ENCODE data around the gene SIGMAR1.

SIGMAR1 gene

DNA sequence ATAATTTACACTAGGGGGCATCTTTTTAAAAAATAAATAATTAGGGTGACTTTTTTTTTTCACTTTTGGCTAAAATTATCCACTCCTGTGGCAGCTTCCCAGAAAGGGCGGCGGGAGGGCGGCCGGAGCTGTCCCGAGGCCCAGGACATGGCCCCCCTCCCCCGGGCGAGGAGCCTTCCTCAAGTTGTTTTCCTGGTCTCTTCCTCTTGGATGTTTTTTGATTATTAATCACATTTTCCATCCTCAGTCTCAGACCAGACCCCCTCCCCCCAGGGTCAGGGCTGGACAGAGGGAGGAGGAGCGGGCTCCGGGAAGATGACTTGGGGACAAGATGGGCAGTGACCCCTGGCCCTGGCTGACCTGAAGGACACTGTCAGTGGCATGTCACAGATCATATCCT lies 43.4 kb downstream of the SIGMAR1 start:
- TF ChIP-seq, protein P1, sequence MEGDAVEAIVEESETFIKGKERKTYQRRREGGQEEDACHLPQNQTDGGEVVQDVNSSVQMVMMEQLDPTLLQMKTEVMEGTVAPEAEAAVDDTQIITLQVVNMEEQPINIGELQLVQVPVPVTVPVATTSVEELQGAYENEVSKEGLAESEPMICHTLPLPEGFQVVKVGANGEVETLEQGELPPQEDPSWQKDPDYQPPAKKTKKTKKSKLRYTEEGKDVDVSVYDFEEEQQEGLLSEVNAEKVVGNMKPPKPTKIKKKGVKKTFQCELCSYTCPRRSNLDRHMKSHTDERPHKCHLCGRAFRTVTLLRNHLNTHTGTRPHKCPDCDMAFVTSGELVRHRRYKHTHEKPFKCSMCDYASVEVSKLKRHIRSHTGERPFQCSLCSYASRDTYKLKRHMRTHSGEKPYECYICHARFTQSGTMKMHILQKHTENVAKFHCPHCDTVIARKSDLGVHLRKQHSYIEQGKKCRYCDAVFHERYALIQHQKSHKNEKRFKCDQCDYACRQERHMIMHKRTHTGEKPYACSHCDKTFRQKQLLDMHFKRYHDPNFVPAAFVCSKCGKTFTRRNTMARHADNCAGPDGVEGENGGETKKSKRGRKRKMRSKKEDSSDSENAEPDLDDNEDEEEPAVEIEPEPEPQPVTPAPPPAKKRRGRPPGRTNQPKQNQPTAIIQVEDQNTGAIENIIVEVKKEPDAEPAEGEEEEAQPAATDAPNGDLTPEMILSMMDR (IDR thresholded peaks at IDR 0.05; ENCODE audit: extremely low read depth, insufficient read depth, missing control alignments), result no peak
- DNase-seq (ENCODE audit: low spot score), result no peak
- in situ Hi-C loops (cut with MboI; ENCODE audit: low pct_unique_long_range_greater_than_20kb, low sequenced_read_pairs, unreplicated experiment), result loop anchor here (25.0 kb wide), 1 partner anchor 157 kb away; no protein-coding TSS in a partner anchor

DNA sequence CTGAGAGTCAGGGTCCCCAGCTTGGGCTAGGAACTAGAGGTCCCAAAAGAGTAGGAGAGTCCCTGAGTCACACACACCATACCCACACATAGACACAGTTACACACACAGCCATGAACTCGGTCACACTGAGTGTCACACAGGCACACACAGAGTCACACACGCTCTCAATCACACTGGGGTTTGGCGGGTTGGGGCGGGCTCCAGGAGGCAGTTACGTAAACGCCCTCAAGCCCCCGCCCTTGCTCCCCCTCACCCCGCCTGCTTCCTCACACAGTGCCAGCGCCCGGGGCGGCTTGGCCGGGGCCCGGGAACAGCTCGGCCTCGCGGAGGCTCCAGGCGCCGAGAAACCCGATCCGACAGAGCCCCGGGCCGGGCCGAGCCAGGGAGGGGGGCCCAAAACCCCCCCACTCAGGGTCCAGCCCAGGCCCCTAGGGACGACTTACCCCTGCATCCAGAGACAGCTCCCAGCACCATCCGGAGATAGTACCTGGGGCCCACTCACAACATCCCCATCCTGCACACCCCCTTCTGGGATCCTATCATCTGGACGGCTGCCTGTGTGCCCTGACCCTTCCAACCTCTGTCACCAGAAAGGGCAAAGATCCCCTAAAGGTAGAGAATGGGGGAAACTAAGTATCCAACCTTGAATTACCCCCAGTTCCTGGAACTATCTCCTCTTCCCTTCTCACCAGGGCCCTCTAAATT lies 44.5 kb downstream of the SIGMAR1 start:
- no peak for DNase-seq (ENCODE audit: low spot score)
- in situ Hi-C loops (cut with MboI; ENCODE audit: low pct_unique_long_range_greater_than_20kb, low sequenced_read_pairs, unreplicated experiment), result loop anchor here (25.0 kb wide), 1 partner anchor 156 kb away; no protein-coding TSS in a partner anchor

DNA sequence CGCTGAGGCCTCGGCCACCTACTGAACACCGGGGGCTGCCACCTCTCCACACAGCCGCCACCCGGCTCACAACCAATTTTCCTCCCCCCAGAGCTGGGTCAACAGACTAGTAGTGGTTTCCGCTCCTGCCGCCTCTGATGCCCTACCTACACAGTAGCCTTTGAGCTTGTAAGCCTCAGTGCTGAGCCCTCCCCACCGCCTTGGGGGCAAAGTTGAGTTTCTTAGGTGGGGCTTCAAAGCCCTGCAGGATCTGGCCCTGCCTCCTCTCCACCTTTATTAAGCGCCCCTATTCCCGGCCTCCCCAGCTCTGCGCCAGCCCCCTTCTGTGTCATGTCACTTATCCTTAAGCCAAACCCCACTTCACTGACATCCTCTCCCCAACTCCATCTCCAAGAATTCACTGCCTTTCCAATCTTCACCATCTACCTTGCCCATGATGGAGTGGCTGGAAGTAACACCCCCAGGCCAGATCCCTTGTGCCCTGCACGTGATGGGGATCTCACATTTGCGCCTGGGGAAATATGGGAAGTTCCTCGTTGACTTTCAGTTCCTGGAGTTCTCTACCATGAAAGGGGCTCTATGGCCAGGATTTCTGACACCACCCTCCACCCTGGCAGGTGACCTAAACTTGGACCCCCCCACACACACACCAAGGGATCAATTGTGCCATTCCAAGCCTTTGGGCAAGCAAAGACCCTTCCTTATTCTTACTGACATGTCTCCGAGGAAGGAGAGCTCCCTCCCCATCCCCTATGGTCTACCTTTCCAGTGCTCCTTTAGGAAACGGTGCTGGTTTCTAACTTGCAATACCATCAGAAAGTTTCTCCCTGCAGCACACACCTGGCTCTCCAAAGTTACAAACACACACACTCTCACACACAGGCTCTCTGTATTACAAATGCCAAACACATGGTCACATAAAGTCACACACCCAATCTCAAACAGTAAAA lies 45.4 kb downstream of the SIGMAR1 start:
- in situ Hi-C loops (cut with MboI; ENCODE audit: low pct_unique_long_range_greater_than_20kb, low sequenced_read_pairs, unreplicated experiment), result loop anchor here (25.0 kb wide), 1 partner anchor 155 kb away; no protein-coding TSS in a partner anchor
- DNase-seq (ENCODE audit: low spot score), result no peak
- TF ChIP-seq, protein P1 (IDR thresholded peaks at IDR 0.05; ENCODE audit: extremely low read depth, insufficient read depth, missing control alignments), result no peak

More for the DNA sequence above, 44.5 kb downstream of the SIGMAR1 start:
- TF ChIP-seq, protein P1 (IDR thresholded peaks at IDR 0.05; ENCODE audit: extremely low read depth, insufficient read depth, missing control alignments), result no peak

DNA sequence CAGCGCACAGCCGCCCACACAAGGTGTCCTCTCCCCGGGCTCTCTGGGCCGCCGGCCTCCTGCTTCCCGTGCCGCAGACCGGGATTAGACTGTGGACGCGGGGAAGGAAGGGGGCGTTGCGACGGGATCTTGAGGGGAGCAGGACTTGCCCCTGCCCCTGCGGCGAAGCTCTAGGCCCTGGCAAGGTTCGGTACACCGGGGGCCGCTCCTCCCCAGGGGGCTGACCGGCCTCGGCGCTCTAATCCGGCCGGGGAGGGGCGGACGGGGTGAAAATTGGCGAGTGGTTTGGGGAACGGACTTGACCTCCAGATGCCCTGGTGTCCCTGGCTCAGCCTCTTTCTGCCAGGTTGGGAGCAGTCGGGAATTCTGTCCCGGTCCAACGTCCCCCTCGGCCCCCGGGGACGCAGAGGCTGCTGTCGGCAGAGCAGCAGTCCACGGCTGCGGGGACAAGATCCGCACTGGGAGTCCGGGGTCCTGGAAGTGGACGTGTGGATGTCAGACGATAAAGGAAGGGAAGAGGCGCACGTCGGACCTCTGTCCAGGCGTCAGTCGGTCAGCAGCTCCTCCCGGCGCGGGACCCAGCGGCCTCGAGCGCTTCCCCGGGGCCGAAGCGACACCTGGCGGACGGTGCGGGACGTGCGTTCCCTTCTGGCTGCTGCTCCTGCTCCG lies 46.2 kb downstream of the SIGMAR1 start:
- in situ Hi-C loops (cut with MboI; ENCODE audit: low pct_unique_long_range_greater_than_20kb, low sequenced_read_pairs, unreplicated experiment), result loop anchor here (25.0 kb wide), 1 partner anchor 154 kb away; no protein-coding TSS in a partner anchor
- TF ChIP-seq, protein P1 (IDR thresholded peaks at IDR 0.05; ENCODE audit: extremely low read depth, insufficient read depth, missing control alignments), result peak; percentile 99
- peak; percentile 95 for DNase-seq (ENCODE audit: low spot score)

DNA sequence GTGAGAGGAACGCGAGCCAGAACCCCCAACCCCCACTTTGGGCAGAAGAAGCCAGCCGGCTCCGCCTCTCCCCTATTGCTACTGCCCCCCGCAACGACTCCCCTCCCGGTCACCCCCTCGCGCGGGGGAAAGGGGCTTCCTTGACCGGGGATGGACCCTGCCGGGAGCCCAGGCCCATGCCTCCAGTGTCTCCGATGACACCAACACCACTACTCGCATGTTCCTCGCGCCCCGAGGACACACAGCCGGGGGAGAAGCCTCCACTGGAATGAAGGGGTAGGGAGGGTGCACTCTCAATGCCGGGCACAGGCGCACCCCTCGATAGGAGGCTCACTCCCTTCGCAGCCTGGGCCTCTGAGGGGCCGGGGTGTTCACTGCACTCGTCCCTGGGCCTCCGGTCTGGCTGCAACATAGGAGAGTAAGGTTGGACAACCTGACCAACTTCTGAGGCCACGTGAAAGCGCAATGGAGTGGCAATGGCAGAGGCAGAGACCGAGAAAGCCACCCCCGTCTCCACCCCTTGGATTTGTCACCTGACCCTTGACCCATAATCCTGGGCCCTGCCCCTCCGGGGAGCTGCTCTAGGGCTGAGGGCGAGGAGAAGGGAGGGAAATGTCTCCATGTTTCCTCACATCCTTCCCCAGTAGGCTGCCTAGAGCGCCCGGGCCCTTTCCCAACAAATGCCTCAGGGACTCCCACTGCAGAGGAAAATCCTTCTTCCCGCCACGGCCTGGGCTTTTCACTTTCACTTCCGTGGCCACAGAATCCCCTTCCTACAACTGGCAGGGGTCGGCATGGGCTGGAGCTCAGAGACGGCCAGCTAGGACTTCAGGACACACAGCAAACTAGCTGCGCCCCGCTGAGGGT lies 47.0 kb downstream of the SIGMAR1 start:
- DNase-seq (ENCODE audit: low spot score), result no peak
- TF ChIP-seq, protein P1 (IDR thresholded peaks at IDR 0.05; ENCODE audit: extremely low read depth, insufficient read depth, missing control alignments), result no peak
- in situ Hi-C loops (cut with MboI; ENCODE audit: low pct_unique_long_range_greater_than_20kb, low sequenced_read_pairs, unreplicated experiment), result loop anchor here (25.0 kb wide), 1 partner anchor 153 kb away; no protein-coding TSS in a partner anchor

All from GM13977 (cell line).